T-helper 22 cell (primary cell): ENCODE measurements around the gene CLSTN2.

Source experiments
- DNase-seq: peaks from one replicate; pipeline ENCODE4 v3.0.0-alpha.2; 2020; ENCODE audit warnings: low read depth

Gene CLSTN2

GRCh38 chr3:140093742-140094141, 158.8 kb downstream of the CLSTN2 start:
- no peak for DNase-seq

DNA sequence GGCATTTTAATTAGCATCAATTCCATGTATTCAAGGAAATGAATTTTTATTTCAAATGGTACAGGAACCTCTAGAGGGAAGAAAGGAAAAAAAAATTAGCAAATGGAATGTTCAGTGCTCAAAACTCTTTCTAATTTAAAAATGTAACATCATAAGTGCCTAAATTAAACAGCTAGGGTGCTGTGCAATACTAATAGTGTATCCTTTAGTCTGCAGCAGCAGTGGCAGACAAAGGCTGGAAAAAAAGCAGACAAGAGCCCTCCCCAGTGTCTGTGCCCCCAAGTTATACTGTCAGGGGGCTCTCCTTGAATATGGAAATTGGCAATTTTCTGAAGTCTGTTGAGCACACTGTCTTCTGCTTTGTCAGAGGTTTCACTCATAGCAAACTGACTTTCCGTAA, 159.5 kb downstream of the CLSTN2 start:
- DNase-seq, result no peak

GRCh38 chr3:140096037-140096436, 161.1 kb downstream of the CLSTN2 start:
- DNase-seq, result no peak

DNA sequence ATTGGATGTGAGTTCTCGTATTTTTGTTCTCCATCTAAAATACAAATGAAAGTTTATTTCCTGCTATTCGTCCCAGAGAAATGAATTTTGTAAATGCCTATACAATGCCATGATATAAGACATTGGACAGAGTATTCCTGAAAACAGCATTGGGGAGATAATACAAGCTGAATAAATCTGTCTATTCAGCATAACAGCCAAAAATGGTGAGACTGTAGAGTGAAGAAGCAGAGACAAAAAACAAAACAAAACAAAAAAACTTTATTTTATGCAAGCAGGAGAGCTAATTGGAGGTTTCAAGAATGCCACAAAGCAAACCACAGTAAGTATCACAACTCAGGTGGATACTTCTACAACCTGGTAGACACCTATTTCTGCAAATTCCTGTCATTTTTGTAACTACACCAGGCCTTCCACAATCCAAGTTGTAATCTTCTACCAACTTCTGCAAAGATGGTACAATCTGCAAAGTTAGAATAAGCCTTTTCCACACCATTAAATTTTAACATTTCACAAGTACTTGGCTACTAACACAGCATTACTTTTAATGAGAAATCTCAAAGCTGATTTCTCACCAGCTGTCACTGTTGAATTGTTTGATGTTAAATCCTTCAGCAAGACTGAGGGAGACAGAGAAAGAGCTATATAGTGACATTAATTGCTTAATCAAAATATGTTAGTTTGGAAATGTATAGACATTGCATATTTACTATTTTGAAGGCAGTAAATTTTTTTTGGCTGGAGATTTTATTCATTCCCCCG, 163.1 kb downstream of the CLSTN2 start:
- DNase-seq, result no peak

DNA sequence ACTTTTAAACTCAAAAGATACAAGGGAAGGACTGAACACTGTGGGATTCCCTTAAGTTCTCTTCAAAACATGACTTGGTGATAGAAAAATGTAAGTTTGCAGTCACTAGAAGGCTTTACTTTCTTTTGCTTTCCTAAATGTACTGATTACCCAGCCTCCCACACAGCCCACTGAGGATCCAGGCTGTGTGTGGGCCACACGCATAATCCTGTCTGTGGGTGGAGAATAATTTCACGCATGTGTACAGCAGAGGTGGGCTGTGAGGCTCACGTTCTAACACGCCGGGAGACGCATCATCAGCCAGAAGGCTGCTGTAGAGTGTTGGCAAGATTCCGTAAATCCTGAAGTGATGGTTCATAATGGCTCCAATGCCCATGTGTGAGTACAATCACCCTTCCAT, 165.5 kb downstream of the CLSTN2 start:
- no peak for DNase-seq

GRCh38 chr3:140103166-140103565, 168.2 kb downstream of the CLSTN2 start:
- DNase-seq, result no peak

- no peak for DNase-seq
These were observed 169.1 kb downstream of the CLSTN2 start for GRCh38 chr3:140103986-140104645.

DNA sequence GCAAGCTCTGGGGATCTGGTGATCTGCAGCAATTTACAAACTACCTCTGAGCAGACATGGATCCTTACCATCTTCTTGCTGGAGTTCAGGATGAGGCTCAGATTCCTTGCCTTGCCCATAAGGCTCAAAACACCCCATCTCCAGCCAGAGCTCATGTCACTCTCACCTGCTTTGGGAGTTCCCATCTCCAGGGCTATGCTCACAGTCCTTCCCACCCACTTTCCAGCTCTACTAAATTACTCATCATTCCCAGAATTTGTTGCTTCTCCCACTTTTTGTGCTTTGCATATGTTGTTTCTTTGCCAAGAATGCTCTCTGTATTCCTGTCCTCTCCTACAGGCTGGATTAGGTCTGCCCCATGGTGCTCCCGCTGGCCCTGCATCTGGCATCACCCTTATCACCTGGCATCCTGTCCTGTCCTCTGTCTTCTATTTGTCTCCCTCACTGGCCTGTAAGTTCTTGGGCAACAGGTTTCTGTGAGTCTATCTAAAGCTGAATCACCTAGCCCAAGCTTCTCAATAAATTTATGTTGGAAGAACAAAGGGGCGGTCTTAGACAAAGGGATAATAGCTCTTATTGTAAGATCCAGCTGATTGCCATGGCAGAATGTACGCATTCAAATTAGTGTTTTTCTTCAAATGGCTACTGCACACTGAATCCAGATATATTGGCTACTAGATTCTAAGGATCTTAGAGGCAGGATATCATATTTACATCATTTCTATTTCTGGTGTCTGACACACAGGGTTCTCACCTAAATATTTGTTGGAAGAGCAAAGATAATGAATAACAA, 179.2 kb downstream of the CLSTN2 start:
- no peak for DNase-seq

DNA sequence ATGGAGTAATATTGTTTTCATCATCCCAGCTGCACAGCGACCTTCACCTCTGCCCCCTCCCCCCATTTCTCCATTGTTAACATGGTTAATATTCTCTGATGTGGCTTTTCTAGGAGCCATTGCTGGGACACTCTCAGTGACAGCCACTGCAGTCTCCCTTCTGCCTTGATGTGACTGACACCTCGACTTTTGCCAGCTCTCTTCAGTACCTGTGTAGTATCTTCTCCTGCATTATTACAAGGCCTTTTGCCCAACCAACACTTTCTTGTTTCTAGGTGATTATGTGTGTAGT, 179.8 kb downstream of the CLSTN2 start:
- DNase-seq, result no peak

- DNase-seq, result no peak
These were observed 182.1 kb downstream of the CLSTN2 start for GRCh38 chr3:140117096-140117526.

- no peak for DNase-seq
These were observed 187.2 kb downstream of the CLSTN2 start for GRCh38 chr3:140122183-140122582.

- DNase-seq, result no peak
These were observed 193.2 kb downstream of the CLSTN2 start for GRCh38 chr3:140128217-140128616.

DNA sequence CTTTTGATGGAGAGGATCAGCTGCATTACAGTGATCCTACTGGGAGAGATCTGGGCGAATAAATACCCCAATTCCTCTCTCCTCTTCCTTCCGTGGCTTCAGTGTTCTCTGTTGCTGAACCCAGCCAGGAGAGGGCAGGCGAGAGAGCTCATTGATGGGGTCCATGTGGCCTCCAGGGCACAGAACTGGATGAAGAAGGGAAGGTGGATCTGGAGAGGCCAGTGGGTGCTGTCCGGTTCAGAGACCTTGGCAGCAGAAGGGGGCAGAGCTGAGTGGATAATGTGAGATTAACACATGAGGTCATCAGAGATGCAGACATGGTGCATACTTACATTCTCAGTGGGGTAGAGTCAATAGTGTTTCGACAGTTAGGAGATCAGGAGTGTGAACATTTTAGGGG, 193.6 kb downstream of the CLSTN2 start:
- no peak for DNase-seq

GRCh38 chr3:140129768-140130284, 194.8 kb downstream of the CLSTN2 start:
- no peak for DNase-seq

- DNase-seq, result no peak
These were observed 196.9 kb downstream of the CLSTN2 start for GRCh38 chr3:140131895-140132294.

DNA sequence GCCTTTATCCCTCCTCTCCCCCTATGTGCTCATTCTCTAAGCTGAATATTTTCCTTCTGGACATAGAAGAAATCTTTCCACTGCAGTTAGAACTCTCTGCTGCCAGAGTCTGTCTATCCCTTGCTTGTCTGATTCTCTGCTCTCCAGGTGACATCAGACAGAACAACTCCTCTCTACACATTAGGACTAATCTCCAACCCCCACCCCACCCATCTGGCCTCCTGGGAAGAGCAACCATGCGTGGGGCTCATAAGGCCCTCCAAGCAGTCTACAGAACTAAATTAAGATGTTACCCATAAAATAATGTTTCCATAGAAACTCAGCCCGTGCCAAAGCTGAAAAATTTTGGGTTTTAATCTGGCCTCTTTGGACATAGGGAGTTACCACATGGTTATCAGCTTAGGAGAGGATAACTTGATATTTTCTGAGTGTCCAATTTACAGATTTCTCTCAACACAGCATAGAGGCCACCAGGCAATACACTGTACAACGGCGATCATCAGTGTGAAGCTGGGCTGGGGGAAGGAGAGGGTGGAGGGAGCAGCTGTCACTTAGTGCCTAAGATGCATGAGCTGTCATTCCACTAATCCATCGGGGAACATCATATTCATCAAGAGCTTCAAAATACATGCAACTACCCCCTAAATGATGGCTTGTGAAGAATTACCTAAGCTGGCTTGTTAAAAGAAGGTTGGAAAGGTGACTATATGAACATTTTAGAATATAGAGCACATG, 199.4 kb downstream of the CLSTN2 start:
- no peak for DNase-seq

DNA sequence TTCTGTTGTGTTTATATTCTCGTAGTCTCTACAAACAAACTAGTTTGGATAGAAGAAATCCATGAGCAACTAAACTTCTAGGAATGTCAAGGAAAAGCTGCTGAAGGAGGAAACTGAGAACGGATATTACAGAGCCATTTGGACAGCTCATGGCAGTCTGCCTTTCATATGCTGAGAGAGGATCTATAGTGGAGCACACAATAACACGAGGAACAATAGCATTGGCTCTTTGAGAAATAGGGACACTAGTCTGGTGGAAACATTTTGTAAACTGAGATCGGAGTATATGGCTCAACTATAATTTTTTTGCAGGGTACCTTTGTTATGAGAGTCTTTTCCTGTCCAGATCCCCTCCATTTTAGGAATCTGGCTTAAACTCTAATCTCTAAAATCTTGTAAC, 200.5 kb downstream of the CLSTN2 start:
- no peak for DNase-seq

- DNase-seq, result no peak
These were observed 208.5 kb downstream of the CLSTN2 start for GRCh38 chr3:140143367-140144069.

- DNase-seq, result no peak
These were observed 210.5 kb downstream of the CLSTN2 start for GRCh38 chr3:140145528-140145927.

GRCh38 chr3:140146668-140147067, 211.7 kb downstream of the CLSTN2 start:
- no peak for DNase-seq

DNA sequence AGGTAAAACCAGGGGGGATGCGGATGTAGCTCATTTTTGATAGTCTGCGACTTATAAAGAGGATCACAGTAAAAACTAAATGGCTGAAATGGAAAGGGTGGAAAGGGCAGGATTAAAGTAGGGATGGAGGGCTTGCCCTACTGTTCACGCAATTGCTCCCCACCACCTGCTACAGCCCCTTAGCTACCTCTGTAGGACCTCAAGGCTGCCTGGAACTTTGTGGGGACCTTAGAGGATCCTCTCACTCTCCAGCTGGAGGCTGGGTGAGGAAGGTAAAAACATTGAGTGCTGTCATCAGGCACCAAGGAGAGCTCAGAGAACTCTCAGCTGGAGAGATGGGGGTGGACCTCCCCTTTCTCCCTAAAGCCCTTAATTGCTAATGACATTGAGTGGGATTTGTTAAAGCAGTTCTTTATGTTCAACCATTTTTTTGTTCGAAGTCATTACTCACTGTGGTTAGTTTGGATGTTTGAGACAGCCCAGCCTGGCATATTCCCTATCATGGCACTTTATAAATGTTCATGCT, 213.0 kb downstream of the CLSTN2 start:
- DNase-seq, result no peak
